HAP-1 (cell line): ENCODE results near the gene PRDM13.
"Not testable (repeated sequence)": the region's sequence is repeated elsewhere in the genome, so short reads cannot be mapped to it uniquely, and the experiment has no call there.

Experiments used
- DNase-seq, 2 experiments: peaks; one replicate each; pipeline ENCODE4 v3.0.0-alpha.2; 2016 to 2020; ENCODE audit warnings: low spot score in 2 of 2
- H3K27me3 ChIP-seq: fragments of 250-450 bp; sonication (Bioruptor Pico); 2 replicates; pipeline ENCODE4 v1.5.1; 2020; ENCODE audit warnings: low read depth, mild to moderate bottlenecking, moderate library complexity
- H3K36me3 ChIP-seq: fragments of 250-450 bp; sonication (Bioruptor Pico); replicated peaks from 2 replicates; pipeline ENCODE4 v1.5.1; 2020; ENCODE audit warnings: mild to moderate bottlenecking
- H3K4me1 ChIP-seq: fragments of 250-450 bp; sonication (Bioruptor Pico); 2 replicates; pipeline ENCODE4 v1.5.1; 2020; ENCODE audit warnings: mild to moderate bottlenecking
- H3K4me3 ChIP-seq: fragments of 250-450 bp; sonication (Bioruptor Pico); 2 replicates; pipeline ENCODE4 v1.5.1; 2020; ENCODE audit warnings: mild to moderate bottlenecking, moderate library complexity
- H3K9me3 ChIP-seq: fragments of 250-450 bp; sonication (Bioruptor Pico); 2 replicates; pipeline ENCODE4 v1.5.1; 2020; ENCODE audit warnings: mild to moderate bottlenecking, moderate library complexity
- in situ Hi-C: fragments of 300-500 bp; cut with MboI; formaldehyde crosslinking; loops from 3 replicates; pipeline ENCODE4 v1.14.3; 2020; ENCODE audit warnings: low sequenced_read_pairs, inconsistent platforms, mixed read lengths

The PRDM13 gene

GRCh38 chr6:99629293-99629692 lies 22.7 kb downstream of the PRDM13 start:
- Histone ChIP-seq H3K4me3 (no peak overlapping the region), H3K4me1 (no peaks in the 10 kb centered on the region), H3K36me3 (no peaks in the 10 kb centered on the region), H3K9me3 (no peaks in the 10 kb centered on the region), H3K27me3 (peaks cover 2% of the 10 kb centered on the region; the same call in 1 of the 2 replicates)
- in situ Hi-C loops, result no loop called here
- no peak for DNase-seq

GRCh38 chr6:99637629-99638028 lies 31.0 kb downstream of the PRDM13 start:
- Histone ChIP-seq H3K9me3 (peaks cover 3% of the 10 kb centered on the region; the same call in 1 of the 2 replicates), H3K4me1 (no peaks in the 10 kb centered on the region), H3K36me3 (no peaks in the 10 kb centered on the region), H3K4me3 (no peak overlapping the region), H3K27me3 (peaks cover 2% of the 10 kb centered on the region; the same call in 1 of the 2 replicates)
- in situ Hi-C loops, result no loop called here
- no peak for DNase-seq

GRCh38 chr6:99638358-99638757 lies 31.7 kb downstream of the PRDM13 start:
- in situ Hi-C loops, H3K27me3 ChIP-seq, H3K36me3 ChIP-seq, DNase-seq, H3K4me1 ChIP-seq, H3K9me3 ChIP-seq, H3K4me3 ChIP-seq: not testable (repeated sequence)

- Histone ChIP-seq H3K9me3 (peaks cover 3% of the 10 kb centered on the region; the same call in 1 of the 2 replicates), H3K36me3 (no peaks in the 10 kb centered on the region), H3K4me1 (no peaks in the 10 kb centered on the region), H3K4me3 (no peak overlapping the region), H3K27me3 (no peaks in the 10 kb centered on the region)
- in situ Hi-C loops, result no loop called here
- DNase-seq, result no peak
Observed at GRCh38 chr6:99641270-99641669, 34.6 kb downstream of the PRDM13 start.

GRCh38 chr6:99645986-99646385 lies 39.4 kb downstream of the PRDM13 start:
- no peak for DNase-seq
- no peak overlapping the region for H3K4me3 ChIP-seq
- H3K36me3 ChIP-seq, result no peaks in the 10 kb centered on the region
- H3K9me3 ChIP-seq, result no peaks in the 10 kb centered on the region
- H3K4me1 ChIP-seq, result no peaks in the 10 kb centered on the region
- in situ Hi-C loops, result no loop called here
- H3K27me3 ChIP-seq, result no peaks in the 10 kb centered on the region

- in situ Hi-C loops, H3K27me3 ChIP-seq, H3K36me3 ChIP-seq, DNase-seq, H3K4me1 ChIP-seq, H3K9me3 ChIP-seq, H3K4me3 ChIP-seq: not testable (repeated sequence)
Observed at GRCh38 chr6:99650091-99650571, 43.5 kb downstream of the PRDM13 start.

- H3K4me1 ChIP-seq, result peaks cover 15% of the 10 kb centered on the region
- no peak overlapping the region for H3K4me3 ChIP-seq
- no peaks in the 10 kb centered on the region for H3K9me3 ChIP-seq
- DNase-seq, result no peak
- H3K36me3 ChIP-seq, result no peaks in the 10 kb centered on the region
- in situ Hi-C loops, result no loop called here
- H3K27me3 ChIP-seq, result no peaks in the 10 kb centered on the region
Observed at GRCh38 chr6:99660206-99660605, 53.6 kb downstream of the PRDM13 start.

- DNase-seq, result no peak
- Histone ChIP-seq H3K4me3 (no peak overlapping the region), H3K36me3 (no peaks in the 10 kb centered on the region), H3K4me1 (peaks cover 15% of the 10 kb centered on the region), H3K27me3 (no peaks in the 10 kb centered on the region), H3K9me3 (no peaks in the 10 kb centered on the region)
- in situ Hi-C loops, result no loop called here
Observed at GRCh38 chr6:99661870-99662269, 55.2 kb downstream of the PRDM13 start.

GRCh38 chr6:99662616-99663015 lies 56.0 kb downstream of the PRDM13 start:
- H3K4me3 ChIP-seq, result no peak overlapping the region
- H3K27me3 ChIP-seq, result no peaks in the 10 kb centered on the region
- no peaks in the 10 kb centered on the region for H3K9me3 ChIP-seq
- in situ Hi-C loops, result no loop called here
- no peaks in the 10 kb centered on the region for H3K36me3 ChIP-seq
- peak in 1 of 2 experiments; percentile 57 for DNase-seq
- peaks cover 15% of the 10 kb centered on the region for H3K4me1 ChIP-seq
